RWPE1 (cell line): ENCODE data around the gene STX2.
"Not testable (repeated sequence)": the region's sequence is repeated elsewhere in the genome, so short reads cannot be mapped to it uniquely, and the experiment has no call there.

Experiments used
- CTCF ChIA-PET: fragments of 350-600 bp; sonication (Branson Sonifier 250); formaldehyde crosslinking; extraction: SDS; loops from one replicate; lab custom pipeline; 2021; lab: Yijun Ruan, JAX
- POLR2A ChIA-PET: fragments of 400-600 bp; formaldehyde crosslinking; extraction: SDS; loops from one replicate; lab custom pipeline; 2020; ENCODE audit warnings: antibody characterized with exemption; ENCODE audit not compliant: low non-redundant PET; lab: Yijun Ruan, JAX
- DNase-seq: peaks from one replicate; pipeline ENCODE4 v3.0.0; 2012; ENCODE audit warnings: low spot score
- H3K27ac ChIP-seq: fragments of 450-650 bp; 2 replicates; pipeline ENCODE4 v1.5.1; 2017
- CTCF ChIP-seq: fragments of 450-650 bp; conservative IDR thresholded peaks from 2 replicates; pipeline ENCODE4 v1.5.1; 2017; ENCODE audit warnings: low read depth, mild to moderate bottlenecking

STX2 gene

DNA sequence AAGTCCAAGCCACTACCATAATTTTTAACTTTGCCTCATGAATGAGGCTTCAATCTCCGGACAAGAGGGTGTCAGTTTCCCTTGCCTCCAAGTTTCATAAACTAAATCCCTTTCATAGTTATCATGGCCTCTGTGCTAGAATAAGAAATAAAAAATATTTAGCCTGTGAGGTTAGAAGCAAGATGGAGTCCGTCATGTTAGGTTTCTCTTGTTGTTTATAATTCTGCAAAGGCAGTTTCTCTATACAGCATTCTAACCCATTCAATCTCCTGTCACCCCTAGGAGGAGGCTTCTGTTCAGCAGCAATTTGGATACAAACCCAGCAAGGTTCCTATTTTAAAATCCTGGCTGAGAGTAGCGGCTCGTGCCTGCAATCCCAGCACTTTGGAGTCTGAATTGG, 17.0 kb upstream of the STX2 start:
- ChIA-PET POLR2A (no interaction called here), CTCF (no interaction called here)
- no peak for TF ChIP-seq CTCF
- no peak overlapping the region for H3K27ac ChIP-seq
- DNase-seq: no peak

GRCh38 chr12:130850418-130851021, 11.5 kb upstream of the STX2 start:
- ChIA-PET POLR2A (no interaction called here), CTCF (no interaction called here)
- no peak overlapping the region for H3K27ac ChIP-seq
- no peak for DNase-seq
- TF ChIP-seq CTCF: no peak

DNA sequence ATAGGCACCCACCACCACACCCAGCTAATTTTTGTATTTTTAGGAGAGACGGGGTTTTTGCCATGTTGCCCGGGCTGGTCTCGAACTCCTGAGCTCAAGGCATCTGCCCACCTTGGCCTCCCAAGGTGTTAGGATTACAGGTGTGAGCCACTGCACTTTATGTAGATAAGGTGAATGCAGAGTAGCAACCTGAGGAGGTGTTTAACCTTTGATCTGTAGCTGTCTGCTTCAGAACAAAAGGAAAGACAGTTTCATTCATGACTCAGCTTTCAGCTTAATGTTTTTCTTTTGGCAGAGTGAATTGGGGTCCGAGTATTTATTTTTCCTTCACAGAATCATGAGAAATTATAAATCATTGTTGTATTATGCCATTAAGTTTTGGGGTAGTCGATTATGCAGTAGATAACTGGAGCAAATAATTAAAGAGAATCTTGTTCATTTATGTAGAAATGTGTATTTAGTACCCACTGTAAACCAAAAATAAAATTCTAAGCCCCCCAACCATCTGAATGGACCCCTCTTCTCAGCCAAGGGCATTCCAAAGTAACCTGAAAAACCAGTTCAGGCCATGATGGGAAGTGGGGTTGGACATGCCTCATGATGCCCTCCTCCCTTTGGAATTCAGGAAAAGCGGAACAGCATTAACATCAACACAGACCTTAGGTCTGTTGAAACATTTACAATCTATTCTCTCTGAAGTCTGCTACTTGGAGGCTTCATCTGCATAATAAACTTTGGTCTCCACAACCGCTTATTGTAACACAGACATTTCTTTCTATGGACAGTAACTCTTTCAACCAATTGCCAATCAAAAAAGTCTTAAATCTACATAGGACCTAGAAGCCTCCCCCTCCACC, 10.7 kb upstream of the STX2 start:
- no peak for DNase-seq
- H3K27ac ChIP-seq: no peak overlapping the region
- TF ChIP-seq CTCF: no peak
- CTCF ChIA-PET: interaction anchor here (0.6 kb wide), 1 partner anchor 24 kb away, joined by 6 read pairs; no protein-coding TSS in a partner anchor
- POLR2A ChIA-PET: no interaction called here

DNA sequence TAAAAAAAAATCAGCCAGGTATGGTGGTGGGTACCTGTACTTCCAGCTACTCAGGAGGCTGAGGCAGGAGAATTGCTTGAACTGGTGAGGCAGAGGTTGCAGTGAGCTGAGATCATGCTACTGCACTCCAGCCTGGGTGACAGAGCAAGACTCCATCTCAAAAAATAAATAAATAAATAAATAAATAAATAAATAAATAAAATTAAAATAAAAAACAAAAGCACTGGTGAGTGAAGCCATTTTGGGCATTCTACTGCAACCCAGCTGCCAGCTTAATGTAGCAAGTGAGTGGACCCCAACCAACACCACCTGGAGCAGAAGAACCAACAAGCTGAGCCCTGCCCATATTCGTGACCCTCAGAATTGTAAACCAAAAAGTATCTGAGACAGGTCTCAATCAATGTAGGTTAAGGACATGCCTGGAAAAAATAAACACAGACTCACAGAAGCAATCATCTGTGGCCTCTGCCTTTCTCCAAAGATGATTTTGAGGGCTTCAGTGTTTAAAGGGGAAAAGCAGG, 9.8 kb upstream of the STX2 start:
- POLR2A ChIA-PET, DNase-seq, H3K27ac ChIP-seq: not testable (repeated sequence)
- CTCF ChIA-PET: interaction anchor here (0.6 kb wide), 1 partner anchor 23 kb away, joined by 6 read pairs; no protein-coding TSS in a partner anchor

GRCh38 chr12:130848105-130848504, 9.1 kb upstream of the STX2 start:
- POLR2A ChIA-PET, CTCF ChIA-PET: not testable (repeated sequence)

GRCh38 chr12:130847112-130847511, 8.1 kb upstream of the STX2 start:
- no peak for TF ChIP-seq CTCF
- ChIA-PET CTCF (interaction anchor here (0.6 kb wide), 1 partner anchor 79 kb away, joined by 3 read pairs; no protein-coding TSS in a partner anchor), POLR2A (no interaction called here)
- DNase-seq: no peak
- no peak overlapping the region for H3K27ac ChIP-seq

More at GRCh38 chr12:130848105-130848504, 9.1 kb upstream of the STX2 start:
- not testable (repeated sequence) for DNase-seq, H3K27ac ChIP-seq

GRCh38 chr12:130846369-130846768, 7.3 kb upstream of the STX2 start:
- H3K27ac ChIP-seq: no peak overlapping the region
- no peak for DNase-seq
- ChIA-PET CTCF (interaction anchor here (0.6 kb wide), 3 partner anchors 19 to 98 kb away, joined by 3 to 4 read pairs (median 3); no protein-coding TSS in a partner anchor), POLR2A (no interaction called here)
- TF ChIP-seq CTCF: no peak
